Body of pancreas (tissue), 4 donors: ENCODE data around the gene RHEX.

ENCODE experiments used
- CTCF ChIP-seq, 7 experiments: fragments of 450-650 bp in 4 of 7; fragments of 200-600 bp in 3 of 7; sonication (generic) in 3 of 7; IDR thresholded peaks; one replicate each; pipeline ENCODE4 v1.5.1; 2016 to 2019; ENCODE audit warnings: antibody characterized with exemption in 7 of 7
- POLR2A ChIP-seq, 3 donors: fragments of 450-650 bp; IDR thresholded peaks; one replicate each; pipeline ENCODE4 v1.6.1; 2016; ENCODE audit warnings: antibody characterized with exemption in 3 of 3, mild to moderate bottlenecking in 2 of 3

GRCh38 chr1:206003854-206004800, 48.8 kb upstream of the RHEX start:
- TF ChIP-seq CTCF (IDR thresholded peaks at IDR 0.05) = no peak
- no peak for TF ChIP-seq POLR2A (IDR thresholded peaks at IDR 0.05)
